Measurements from ENCODE around the gene SLC17A1.

GRCh38 chr6:25815194-25815593, 16.7 kb downstream of the SLC17A1 start:
- TF ChIP-seq, protein P1, sequence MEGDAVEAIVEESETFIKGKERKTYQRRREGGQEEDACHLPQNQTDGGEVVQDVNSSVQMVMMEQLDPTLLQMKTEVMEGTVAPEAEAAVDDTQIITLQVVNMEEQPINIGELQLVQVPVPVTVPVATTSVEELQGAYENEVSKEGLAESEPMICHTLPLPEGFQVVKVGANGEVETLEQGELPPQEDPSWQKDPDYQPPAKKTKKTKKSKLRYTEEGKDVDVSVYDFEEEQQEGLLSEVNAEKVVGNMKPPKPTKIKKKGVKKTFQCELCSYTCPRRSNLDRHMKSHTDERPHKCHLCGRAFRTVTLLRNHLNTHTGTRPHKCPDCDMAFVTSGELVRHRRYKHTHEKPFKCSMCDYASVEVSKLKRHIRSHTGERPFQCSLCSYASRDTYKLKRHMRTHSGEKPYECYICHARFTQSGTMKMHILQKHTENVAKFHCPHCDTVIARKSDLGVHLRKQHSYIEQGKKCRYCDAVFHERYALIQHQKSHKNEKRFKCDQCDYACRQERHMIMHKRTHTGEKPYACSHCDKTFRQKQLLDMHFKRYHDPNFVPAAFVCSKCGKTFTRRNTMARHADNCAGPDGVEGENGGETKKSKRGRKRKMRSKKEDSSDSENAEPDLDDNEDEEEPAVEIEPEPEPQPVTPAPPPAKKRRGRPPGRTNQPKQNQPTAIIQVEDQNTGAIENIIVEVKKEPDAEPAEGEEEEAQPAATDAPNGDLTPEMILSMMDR (IDR thresholded peaks at IDR 0.05) = no peak
- TF ChIP-seq POLR2A (IDR thresholded peaks at IDR 0.05) = no peak

Measured in right lobe of liver (tissue), 4 donors.